HG02973 (cell line): Measurements from ENCODE around the gene ADD1.

Experiments used
- ATAC-seq: cut with Tn5 transposase; IDR thresholded peaks from one replicate; pipeline ENCODE4 v1.9.1; 2021; ENCODE audit warnings: moderate library complexity; ENCODE audit not compliant: unreplicated experiment

The ADD1 gene

GRCh38 chr4:2879026-2879425, 35.4 kb downstream of the ADD1 start:
- no peak for ATAC-seq

- ATAC-seq = no peak
Measured at GRCh38 chr4:2881431-2881830, 37.8 kb downstream of the ADD1 start.

- ATAC-seq = no peak
Measured at GRCh38 chr4:2882341-2882740, 38.7 kb downstream of the ADD1 start.

- ATAC-seq = no peak
Measured at GRCh38 chr4:2886161-2886560, 42.5 kb downstream of the ADD1 start.

- ATAC-seq = no peak
Measured at GRCh38 chr4:2886622-2887021, 43.0 kb downstream of the ADD1 start.

GRCh38 chr4:2887343-2887742, 43.7 kb downstream of the ADD1 start:
- ATAC-seq = no peak

GRCh38 chr4:2888886-2889285, 45.2 kb downstream of the ADD1 start:
- ATAC-seq = no peak

- no peak for ATAC-seq
Measured at GRCh38 chr4:2891294-2891693, 47.6 kb downstream of the ADD1 start.

- ATAC-seq = no peak
Measured at GRCh38 chr4:2893772-2894171, 50.1 kb downstream of the ADD1 start.

- ATAC-seq = no peak
Measured at GRCh38 chr4:2898001-2898400, 54.4 kb downstream of the ADD1 start.

GRCh38 chr4:2900741-2901140, 57.1 kb downstream of the ADD1 start:
- no peak for ATAC-seq

- no peak for ATAC-seq
Measured at GRCh38 chr4:2901186-2901585, 57.5 kb downstream of the ADD1 start.

GRCh38 chr4:2902126-2902525, 58.5 kb downstream of the ADD1 start:
- ATAC-seq = no peak

GRCh38 chr4:2905544-2905943, 61.9 kb downstream of the ADD1 start:
- no peak for ATAC-seq

GRCh38 chr4:2906218-2906617, 62.6 kb downstream of the ADD1 start:
- ATAC-seq = no peak

GRCh38 chr4:2907226-2907625, 63.6 kb downstream of the ADD1 start:
- no peak for ATAC-seq

- no peak for ATAC-seq
Measured at GRCh38 chr4:2907706-2908293, 64.2 kb downstream of the ADD1 start.

- ATAC-seq = no peak
Measured at GRCh38 chr4:2908686-2909085, 65.0 kb downstream of the ADD1 start.

GRCh38 chr4:2909583-2909982, 65.9 kb downstream of the ADD1 start:
- ATAC-seq = no peak

- ATAC-seq = no peak
Measured at GRCh38 chr4:2910409-2910808, 66.8 kb downstream of the ADD1 start.

- ATAC-seq = no peak
Measured at GRCh38 chr4:2911868-2912267, 68.2 kb downstream of the ADD1 start.

GRCh38 chr4:2913168-2913567, 69.5 kb downstream of the ADD1 start:
- no peak for ATAC-seq

- ATAC-seq = no peak
Measured at GRCh38 chr4:2914256-2915126, 70.8 kb downstream of the ADD1 start.
